Motor neuron (in vitro differentiated cells): ENCODE results near the gene AHNAK. TPM values are rescaled to one million over a fixed set of nuclear protein-coding genes. Genes with fewer than 3 reads are reported as not detected.
"Not testable (repeated sequence)": the region's sequence is repeated elsewhere in the genome, so short reads cannot be mapped to it uniquely, and the experiment has no call there.

Experiments used
- ATAC-seq, 8 experiments: fragments of 200-7000 bp; cut with Tn5 transposase; replicated peaks in 6 of 8; 2 replicates each; pipeline ENCODE4 v1.8.0; 2021; ENCODE audit warnings: mild to moderate bottlenecking in 8 of 8, moderate library complexity in 8 of 8
- H3K27ac ChIP-seq, 2 donors: fragments of 250-450 bp; sonication (Bioruptor Pico); 2 replicates each; pipeline ENCODE4 v1.9.0; 2021; ENCODE audit warnings: antibody characterized with exemption in 2 of 2, mild to moderate bottlenecking in 2 of 2, moderate library complexity in 1 of 2
- H3K4me1 ChIP-seq, 2 donors: fragments of 250-450 bp; sonication (Bioruptor Pico); replicated peaks in 1 of 2; 2 replicates each; pipeline ENCODE4 v1.6.1; 2021; ENCODE audit warnings: antibody characterized with exemption in 2 of 2, mild to moderate bottlenecking in 2 of 2, moderate library complexity in 1 of 2
- H3K4me3 ChIP-seq, 5 donors: fragments of 250-450 bp; sonication (Bioruptor Pico); 2 replicates each; pipeline ENCODE4 v1.9.0; 2021; ENCODE audit warnings: antibody characterized with exemption in 5 of 5, mild to moderate bottlenecking in 5 of 5, moderate library complexity in 4 of 5
- WGBS, 10 experiments: fragments of 450-650 bp; shearing (Covaris generic); methylation state at CpG; one replicate each; pipeline ENCODE4 v1.0.0; 2022; 5-methylcytosine and 5-hydroxymethylcytosine counted together
- in situ Hi-C, 9 experiments: fragments of 400-800 bp; cut with MboI; loops; one replicate each; pipeline ENCODE4 v1.15.0; 2021; ENCODE audit warnings: low sequenced_read_pairs in 9 of 9, low pct_unique_long_range_greater_than_20kb in 2 of 9; ENCODE audit not compliant: unreplicated experiment in 9 of 9
- total RNA-seq, 8 experiments: library from RNA; unstranded; fragments of 300-600 nt; gene quantifications; 2 replicates each; pipeline versions ENCODE4 v1.2.3 to v1.2.4, GENCODE V29; 2022

Gene AHNAK
- total RNA-seq, 8 experiments from 2014 or later = 1.2 to 93.7 (median 13.5) TPM

- peak; percentile 43 to 76 (median 56) for ATAC-seq
- Histone ChIP-seq H3K4me1 (peaks cover 4 to 42% of the 10 kb centered on the region in 2 donors), H3K27ac (peak overlapping the region in 1 of 2 donors; percentile 47), H3K4me3 (no peak overlapping the region)
- WGBS, 10 experiments = 0 to 50% (median 27%) methylated on average over 1 to 8 of the region's 14 CpGs; no CpG with 5 or more reads in 4 of the 10 experiments
- in situ Hi-C loops = loop anchor here in 4 of 9 experiments (10.0 to 25.0 kb wide), 4 partner anchors 131 to 169 kb away; partner anchors contain the start of gene SCGB1A1 (in 1 of the 4)
Observed at GRCh38 chr11:62556108-62556874, 9.7 kb upstream of the AHNAK start.

- Histone ChIP-seq H3K4me3 (no peak overlapping the region), H3K27ac (peak overlapping the region in 1 of 2 donors; percentile 47), H3K4me1 (peaks cover 4 to 43% of the 10 kb centered on the region in 2 donors)
- 0 to 100% (median 66%) methylated on average over 1 to 4 of the region's 4 CpGs; no CpG with 5 or more reads in 1 of the 10 experiments for WGBS, 10 experiments
- in situ Hi-C loops = loop anchor here in 4 of 9 experiments (10.0 to 25.0 kb wide), 4 partner anchors 131 to 168 kb away; partner anchors contain the start of gene SCGB1A1 (in 1 of the 4)
- peak in 6 of 8 experiments; percentile 0 to 5 (median 2) for ATAC-seq
Observed at GRCh38 chr11:62555464-62556107, 9.0 kb upstream of the AHNAK start.

- ATAC-seq = no peak
- in situ Hi-C loops = loop anchor here in 4 of 9 experiments (10.0 to 25.0 kb wide), 4 partner anchors 130 to 167 kb away; partner anchors contain the start of gene SCGB1A1 (in 1 of the 4)
Observed at GRCh38 chr11:62554387-62555167, 8.0 kb upstream of the AHNAK start.

DNA sequence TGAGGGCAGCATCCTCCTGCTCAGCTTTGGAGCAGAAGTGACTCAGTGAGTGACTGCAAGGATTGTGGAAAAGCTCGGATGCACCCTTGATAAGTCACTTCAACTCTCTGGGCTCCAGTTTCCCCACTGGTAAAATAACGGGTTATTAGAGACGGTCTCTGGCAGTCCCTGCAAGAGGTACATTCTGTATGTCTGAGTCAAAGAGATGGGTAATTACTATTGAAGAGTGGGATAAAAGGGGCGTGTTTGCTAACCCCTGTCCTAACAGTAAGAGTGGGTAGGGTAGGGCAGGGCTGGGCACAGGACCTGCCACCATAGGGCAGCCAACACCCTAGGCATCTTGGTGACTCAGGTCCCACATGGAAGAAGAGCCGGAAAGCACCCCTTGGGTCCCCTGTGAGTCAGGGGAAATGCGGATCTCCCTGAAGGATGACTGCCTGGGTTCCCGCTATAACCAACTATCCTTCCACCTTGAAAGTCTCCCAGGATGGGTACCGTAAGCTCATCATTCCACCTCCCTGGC lies 7.3 kb upstream of the AHNAK start:
- no peak for ATAC-seq
- H3K27ac ChIP-seq = no peak overlapping the region
- in situ Hi-C loops = loop anchor here in 4 of 9 experiments (10.0 to 25.0 kb wide), 4 partner anchors 129 to 167 kb away; partner anchors contain the start of gene SCGB1A1 (in 1 of the 4)
- H3K4me1 ChIP-seq = peaks cover 4 to 43% of the 10 kb centered on the region in 2 donors
- no peak overlapping the region for H3K4me3 ChIP-seq
- 95 to 100% methylated on average over 2 to 5 of the region's 8 CpGs; no CpG with 5 or more reads in 8 of the 10 experiments for WGBS, 10 experiments

More at GRCh38 chr11:62554387-62555167, 8.0 kb upstream of the AHNAK start:
- 20 to 81% (median 65%) methylated on average over 1 to 3 of the region's 7 CpGs; no CpG with 5 or more reads in 6 of the 10 experiments for WGBS, 10 experiments
- peaks cover 4 to 43% of the 10 kb centered on the region in 2 donors for H3K4me1 ChIP-seq
- no peak overlapping the region for H3K27ac ChIP-seq
- H3K4me3 ChIP-seq = no peak overlapping the region

GRCh38 chr11:62553080-62553838 lies 6.7 kb upstream of the AHNAK start:
- H3K4me1 ChIP-seq = peaks cover 4 to 43% of the 10 kb centered on the region in 2 donors
- peak overlapping the region in 1 of 2 donors; percentile 58 for H3K27ac ChIP-seq
- in situ Hi-C loops = loop anchor here in 4 of 9 experiments (10.0 to 25.0 kb wide), 4 partner anchors 128 to 166 kb away; partner anchors contain the start of gene SCGB1A1 (in 1 of the 4)
- peak; percentile 55 to 82 (median 73) for ATAC-seq
- WGBS, 10 experiments = 0 to 60% (median 24%) methylated on average over 1 to 9 of the region's 15 CpGs; no CpG with 5 or more reads in 2 of the 10 experiments
- no peak overlapping the region for H3K4me3 ChIP-seq

DNA sequence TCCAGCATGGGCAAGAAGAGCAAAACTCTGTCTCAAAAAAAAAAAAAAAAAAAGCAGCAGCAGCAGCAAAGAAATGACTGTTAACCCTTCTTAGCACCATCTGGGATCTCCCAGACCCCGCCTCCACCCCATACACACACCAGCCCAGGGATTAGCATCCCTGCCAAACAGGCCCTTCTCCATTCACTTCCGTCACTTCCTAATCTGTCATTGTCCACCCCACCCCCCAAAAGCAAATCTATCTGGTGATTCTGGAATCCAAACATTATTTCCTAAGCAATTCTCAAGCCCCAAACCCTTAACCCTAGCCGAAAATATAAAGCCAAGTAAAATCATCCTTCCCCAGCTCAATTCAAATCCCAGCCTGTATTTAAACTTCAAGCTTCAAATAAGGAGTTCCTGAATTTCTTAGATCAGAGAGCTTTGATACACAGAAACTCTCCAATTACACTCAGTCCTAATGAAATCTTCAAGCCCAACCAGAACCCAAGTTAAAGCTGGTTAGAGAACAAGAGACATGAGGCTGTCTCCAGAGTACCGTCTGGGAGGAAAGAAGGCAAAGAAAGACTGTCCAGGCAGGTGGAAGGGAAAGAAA lies 6.0 kb upstream of the AHNAK start:
- Histone ChIP-seq H3K4me3 (no peak overlapping the region), H3K27ac (no peak overlapping the region), H3K4me1 (peaks cover 5 to 48% of the 10 kb centered on the region in 2 donors)
- no peak for ATAC-seq
- in situ Hi-C loops = loop anchor here in 4 of 9 experiments (10.0 to 25.0 kb wide), 4 partner anchors 128 to 165 kb away; partner anchors contain the start of gene SCGB1A1 (in 1 of the 4)
- 0 to 69% (median 21%) methylated on average over 1 to 4 of the region's 4 CpGs; no CpG with 5 or more reads in 2 of the 10 experiments for WGBS, 10 experiments

- in situ Hi-C loops = loop anchor here in 4 of 9 experiments (10.0 to 25.0 kb wide), 4 partner anchors 126 to 163 kb away; partner anchors contain the start of gene SCGB1A1 (in 1 of the 4)
- H3K27ac ChIP-seq = not testable (repeated sequence)
- WGBS, 10 experiments = 80 to 100% (median 93%) methylated on average over 1 to 2 of the region's 2 CpGs; no CpG with 5 or more reads in 3 of the 10 experiments
Observed at GRCh38 chr11:62550478-62550877, 3.9 kb upstream of the AHNAK start.

GRCh38 chr11:62548545-62549335 lies 2.1 kb upstream of the AHNAK start:
- in situ Hi-C loops = loop anchor here in 1 of 9 experiments (25.0 kb wide), 1 partner anchor 111 kb away; no protein-coding TSS in a partner anchor

More at GRCh38 chr11:62550478-62550877, 3.9 kb upstream of the AHNAK start:
- H3K4me3 ChIP-seq, ATAC-seq: not testable (repeated sequence)
- H3K4me1 ChIP-seq = peaks cover 10 to 42% of the 10 kb centered on the region in 2 donors

GRCh38 chr11:62547691-62548281 lies 1.2 kb upstream of the AHNAK start:
- 56 to 100% (median 83%) methylated on average over 1 to 5 of the region's 8 CpGs; no CpG with 5 or more reads in 2 of the 10 experiments for WGBS, 10 experiments
- ATAC-seq = no peak
- in situ Hi-C loops = loop anchor here in 1 of 9 experiments (25.0 kb wide), 1 partner anchor 110 kb away; no protein-coding TSS in a partner anchor
- H3K4me1 ChIP-seq = peaks cover 13 to 39% of the 10 kb centered on the region in 2 donors
- H3K27ac ChIP-seq = no peak overlapping the region
- no peak overlapping the region for H3K4me3 ChIP-seq

More at GRCh38 chr11:62548545-62549335, 2.1 kb upstream of the AHNAK start:
- 60 to 100% (median 80%) methylated on average over 1 to 11 of the region's 17 CpGs; no CpG with 5 or more reads in 1 of the 10 experiments for WGBS, 10 experiments
- peaks cover 13 to 43% of the 10 kb centered on the region in 2 donors for H3K4me1 ChIP-seq
- no peak overlapping the region for H3K4me3 ChIP-seq
- no peak overlapping the region for H3K27ac ChIP-seq
- no peak for ATAC-seq
